Stomach (tissue), 4 donors: ENCODE measurements around the gene PPID.

Experiments
- EP300 ChIP-seq: sonication (generic); formaldehyde crosslinking; IDR thresholded peaks from one replicate; pipeline ENCODE4 v1.6.1; 2017; ENCODE audit warnings: antibody characterized with exemption
- POLR2A ChIP-seq, 4 donors: fragments of 450-650 bp; IDR thresholded peaks; one replicate each; pipeline ENCODE4 v1.6.1; 2016; ENCODE audit warnings: antibody characterized with exemption in 4 of 4, control low read depth in 2 of 4, mild to moderate bottlenecking in 1 of 4, moderate library complexity in 1 of 4
- TF ChIP-seq, protein P1 (sequence below), 7 experiments: fragments of 450-650 bp in 4 of 7; fragments of 200-600 bp in 3 of 7; sonication (generic) in 3 of 7; IDR thresholded peaks; one replicate each; pipeline ENCODE4 v1.5.1; 2016 to 2019; ENCODE audit warnings: antibody characterized with exemption in 7 of 7, control low read depth in 2 of 7, mild to moderate bottlenecking in 1 of 7

DNA sequence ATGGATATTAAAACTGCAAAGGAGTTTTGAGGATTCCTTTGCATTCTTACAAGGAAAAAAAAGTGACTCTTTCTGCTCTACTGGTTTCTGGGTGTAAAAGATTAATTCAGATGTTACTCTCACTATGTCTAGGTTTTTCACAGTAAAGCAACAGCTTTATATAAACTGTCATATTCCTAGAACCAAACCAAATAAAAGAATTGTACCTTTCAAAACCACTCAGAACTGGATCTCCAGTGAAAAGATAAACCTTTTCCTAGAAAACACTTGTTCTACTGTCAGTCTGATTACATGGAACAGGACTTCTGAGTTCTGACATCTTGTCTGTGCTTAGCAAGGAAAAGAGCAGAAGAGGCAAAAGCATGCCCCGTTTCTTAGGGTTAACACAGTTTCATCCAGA is 5.0 kb upstream of the PPID start:
- TF ChIP-seq, protein P1, sequence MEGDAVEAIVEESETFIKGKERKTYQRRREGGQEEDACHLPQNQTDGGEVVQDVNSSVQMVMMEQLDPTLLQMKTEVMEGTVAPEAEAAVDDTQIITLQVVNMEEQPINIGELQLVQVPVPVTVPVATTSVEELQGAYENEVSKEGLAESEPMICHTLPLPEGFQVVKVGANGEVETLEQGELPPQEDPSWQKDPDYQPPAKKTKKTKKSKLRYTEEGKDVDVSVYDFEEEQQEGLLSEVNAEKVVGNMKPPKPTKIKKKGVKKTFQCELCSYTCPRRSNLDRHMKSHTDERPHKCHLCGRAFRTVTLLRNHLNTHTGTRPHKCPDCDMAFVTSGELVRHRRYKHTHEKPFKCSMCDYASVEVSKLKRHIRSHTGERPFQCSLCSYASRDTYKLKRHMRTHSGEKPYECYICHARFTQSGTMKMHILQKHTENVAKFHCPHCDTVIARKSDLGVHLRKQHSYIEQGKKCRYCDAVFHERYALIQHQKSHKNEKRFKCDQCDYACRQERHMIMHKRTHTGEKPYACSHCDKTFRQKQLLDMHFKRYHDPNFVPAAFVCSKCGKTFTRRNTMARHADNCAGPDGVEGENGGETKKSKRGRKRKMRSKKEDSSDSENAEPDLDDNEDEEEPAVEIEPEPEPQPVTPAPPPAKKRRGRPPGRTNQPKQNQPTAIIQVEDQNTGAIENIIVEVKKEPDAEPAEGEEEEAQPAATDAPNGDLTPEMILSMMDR (IDR thresholded peaks at IDR 0.05) = no peak
- TF ChIP-seq POLR2A (IDR thresholded peaks at IDR 0.05) = no peak
- TF ChIP-seq EP300 = no peak
